ENCODE measurements around the gene PADI1. TPM values are rescaled to one million over a fixed set of nuclear protein-coding genes. Genes with fewer than 3 reads are reported as not detected.

The PADI1 gene
- total RNA-seq, 1 donor, result under 0.01 TPM

DNA sequence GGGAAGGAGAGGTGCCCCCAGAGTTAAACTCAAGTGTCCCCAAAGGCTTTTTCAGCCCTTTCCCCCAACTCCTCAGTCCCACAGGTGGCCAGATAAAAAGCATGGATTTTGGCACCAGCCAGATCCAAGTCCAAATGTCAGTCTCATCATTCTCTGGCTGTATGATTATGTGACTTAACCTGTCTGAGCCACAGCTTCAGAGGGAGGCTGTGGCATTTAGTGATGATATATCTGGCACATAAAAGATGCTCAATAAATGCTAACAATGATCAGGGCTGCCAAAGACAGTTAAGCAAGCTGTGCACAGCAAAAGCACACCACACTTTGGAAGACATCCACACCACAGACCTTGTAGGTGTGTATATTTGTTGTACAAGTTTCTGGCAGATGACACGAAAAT lies 38.3 kb downstream of the PADI1 start:
- no peak overlapping the region for H3K27ac ChIP-seq (ENCODE audit: low read depth, low read length)

DNA sequence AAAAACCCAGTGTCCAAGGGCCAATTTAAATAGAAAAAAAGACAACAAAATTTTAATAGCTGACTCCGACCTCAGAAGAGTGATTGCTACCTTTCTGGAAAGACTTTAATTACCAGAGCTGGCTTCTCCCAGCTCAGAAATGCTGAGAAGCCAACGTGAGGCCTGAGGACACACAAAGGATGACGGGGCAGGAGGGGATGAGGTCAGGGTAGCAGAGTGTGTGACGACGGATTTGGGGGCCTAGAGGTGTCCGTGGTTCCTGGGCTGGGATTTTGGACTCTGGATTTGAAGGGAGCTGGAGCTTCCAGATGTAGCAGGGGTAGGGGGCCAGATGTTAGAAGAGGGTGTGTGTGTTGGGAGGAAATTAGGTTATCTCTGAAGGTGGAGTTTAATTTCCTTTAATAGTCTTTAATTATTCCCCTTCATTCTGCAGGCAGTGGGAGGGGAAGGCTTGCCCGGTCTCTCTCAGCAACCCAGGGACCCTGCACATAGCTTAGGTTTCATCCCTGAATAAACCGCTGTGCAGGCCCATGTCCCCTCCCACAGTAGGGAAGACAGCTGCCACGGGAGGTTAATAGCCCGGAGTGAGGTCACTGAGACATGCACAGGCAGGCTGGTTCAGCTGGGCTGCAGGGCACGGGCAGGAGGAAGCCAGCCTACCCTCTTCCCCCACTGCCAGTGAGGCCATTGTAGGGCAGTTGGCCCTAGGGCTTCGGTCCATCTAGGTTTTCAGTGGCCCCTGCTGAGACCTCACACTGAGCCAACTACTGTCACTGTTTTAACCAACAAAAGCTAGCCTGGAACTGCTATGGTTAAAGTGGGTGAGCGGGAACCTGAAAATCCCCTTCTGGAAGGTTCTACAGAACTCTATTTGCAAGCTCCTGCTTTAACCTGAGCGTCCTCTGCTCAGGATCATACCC lies 40.2 kb downstream of the PADI1 start:
- H3K36me3 ChIP-seq (ENCODE audit: insufficient read depth, low read length), result no peaks in the 10 kb centered on the region
- no peaks in the 10 kb centered on the region for H3K4me1 ChIP-seq (ENCODE audit: insufficient read depth, low read length)
- DNase-seq (ENCODE audit: insufficient read length, low spot score, missing footprints), result peak; percentile 23
- H3K4me3 ChIP-seq (ENCODE audit: insufficient read depth, low read length), result no peak overlapping the region
- TF ChIP-seq, protein P1, sequence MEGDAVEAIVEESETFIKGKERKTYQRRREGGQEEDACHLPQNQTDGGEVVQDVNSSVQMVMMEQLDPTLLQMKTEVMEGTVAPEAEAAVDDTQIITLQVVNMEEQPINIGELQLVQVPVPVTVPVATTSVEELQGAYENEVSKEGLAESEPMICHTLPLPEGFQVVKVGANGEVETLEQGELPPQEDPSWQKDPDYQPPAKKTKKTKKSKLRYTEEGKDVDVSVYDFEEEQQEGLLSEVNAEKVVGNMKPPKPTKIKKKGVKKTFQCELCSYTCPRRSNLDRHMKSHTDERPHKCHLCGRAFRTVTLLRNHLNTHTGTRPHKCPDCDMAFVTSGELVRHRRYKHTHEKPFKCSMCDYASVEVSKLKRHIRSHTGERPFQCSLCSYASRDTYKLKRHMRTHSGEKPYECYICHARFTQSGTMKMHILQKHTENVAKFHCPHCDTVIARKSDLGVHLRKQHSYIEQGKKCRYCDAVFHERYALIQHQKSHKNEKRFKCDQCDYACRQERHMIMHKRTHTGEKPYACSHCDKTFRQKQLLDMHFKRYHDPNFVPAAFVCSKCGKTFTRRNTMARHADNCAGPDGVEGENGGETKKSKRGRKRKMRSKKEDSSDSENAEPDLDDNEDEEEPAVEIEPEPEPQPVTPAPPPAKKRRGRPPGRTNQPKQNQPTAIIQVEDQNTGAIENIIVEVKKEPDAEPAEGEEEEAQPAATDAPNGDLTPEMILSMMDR (IDR thresholded peaks at IDR 0.05; ENCODE audit: extremely low read depth, low read depth, low read length), result no peak
- no peaks in the 10 kb centered on the region for H3K79me2 ChIP-seq (ENCODE audit: insufficient read depth, low read length)
- no peaks in the 10 kb centered on the region for H3K9me3 ChIP-seq (ENCODE audit: low read depth, low read length)
- H3K27me3 ChIP-seq (ENCODE audit: insufficient read depth, low read length), result peaks cover 5% of the 10 kb centered on the region
- no peak overlapping the region for H2AFZ ChIP-seq (ENCODE audit: low read length)
- no peak overlapping the region for H3K4me2 ChIP-seq (ENCODE audit: insufficient read depth, low read length)
- no peaks in the 10 kb centered on the region for H4K20me1 ChIP-seq (ENCODE audit: insufficient read depth, low read length)
- no peak overlapping the region for H3K27ac ChIP-seq (ENCODE audit: low read depth, low read length)

More for the DNA sequence above, 38.3 kb downstream of the PADI1 start:
- Histone ChIP-seq H4K20me1 (ENCODE audit: insufficient read depth, low read length) (no peaks in the 10 kb centered on the region), H3K27me3 (ENCODE audit: insufficient read depth, low read length) (peaks cover 5% of the 10 kb centered on the region), H3K4me2 (ENCODE audit: insufficient read depth, low read length) (no peak overlapping the region), H2AFZ (ENCODE audit: low read length) (no peak overlapping the region), H3K36me3 (ENCODE audit: insufficient read depth, low read length) (no peaks in the 10 kb centered on the region), H3K4me3 (ENCODE audit: insufficient read depth, low read length) (no peak overlapping the region), H3K79me2 (ENCODE audit: insufficient read depth, low read length) (no peaks in the 10 kb centered on the region), H3K9me3 (ENCODE audit: low read depth, low read length) (no peaks in the 10 kb centered on the region), H3K4me1 (ENCODE audit: insufficient read depth, low read length) (no peaks in the 10 kb centered on the region)
- TF ChIP-seq, protein P1 (IDR thresholded peaks at IDR 0.05; ENCODE audit: extremely low read depth, low read depth, low read length), result no peak
- peak; percentile 58 for DNase-seq (ENCODE audit: insufficient read length, low spot score, missing footprints)

DNA sequence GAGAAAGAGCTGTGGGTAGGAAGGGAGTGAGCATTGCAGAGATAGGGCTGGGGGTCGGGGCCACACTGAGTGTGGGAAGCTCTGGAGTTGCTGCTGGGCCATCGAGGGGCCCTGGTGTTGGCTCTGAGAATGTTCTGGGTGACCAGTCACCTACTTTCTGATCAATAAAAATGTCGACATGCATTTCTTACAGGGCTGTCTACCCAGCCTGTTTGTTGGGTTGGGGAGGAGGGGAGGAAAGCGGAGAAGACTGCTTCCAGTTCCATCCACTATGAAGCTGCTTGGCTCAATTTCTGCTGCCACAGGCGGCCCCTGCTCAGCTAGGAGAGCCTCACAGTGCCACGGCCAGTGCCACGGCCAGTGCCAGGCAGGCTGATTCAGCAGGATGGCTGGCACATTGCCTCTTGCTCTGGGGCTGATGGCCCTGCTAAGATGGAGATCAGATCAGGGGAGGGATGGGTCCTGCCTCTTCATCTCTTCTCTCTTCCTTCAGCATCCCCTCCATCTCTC lies 40.9 kb downstream of the PADI1 start:
- no peak overlapping the region for H3K4me3 ChIP-seq (ENCODE audit: insufficient read depth, low read length)
- TF ChIP-seq, protein P1 (IDR thresholded peaks at IDR 0.05; ENCODE audit: extremely low read depth, low read depth, low read length), result no peak
- no peaks in the 10 kb centered on the region for H4K20me1 ChIP-seq (ENCODE audit: insufficient read depth, low read length)
- H3K4me1 ChIP-seq (ENCODE audit: insufficient read depth, low read length), result peaks cover 3% of the 10 kb centered on the region
- no peak overlapping the region for H3K4me2 ChIP-seq (ENCODE audit: insufficient read depth, low read length)
- no peak overlapping the region for H3K27ac ChIP-seq (ENCODE audit: low read depth, low read length)
- no peak overlapping the region for H2AFZ ChIP-seq (ENCODE audit: low read length)
- no peaks in the 10 kb centered on the region for H3K79me2 ChIP-seq (ENCODE audit: insufficient read depth, low read length)
- H3K27me3 ChIP-seq (ENCODE audit: insufficient read depth, low read length), result peaks cover 5% of the 10 kb centered on the region
- peak; percentile 73 for DNase-seq (ENCODE audit: insufficient read length, low spot score, missing footprints)
- no peaks in the 10 kb centered on the region for H3K9me3 ChIP-seq (ENCODE audit: low read depth, low read length)
- no peaks in the 10 kb centered on the region for H3K36me3 ChIP-seq (ENCODE audit: insufficient read depth, low read length)

DNA sequence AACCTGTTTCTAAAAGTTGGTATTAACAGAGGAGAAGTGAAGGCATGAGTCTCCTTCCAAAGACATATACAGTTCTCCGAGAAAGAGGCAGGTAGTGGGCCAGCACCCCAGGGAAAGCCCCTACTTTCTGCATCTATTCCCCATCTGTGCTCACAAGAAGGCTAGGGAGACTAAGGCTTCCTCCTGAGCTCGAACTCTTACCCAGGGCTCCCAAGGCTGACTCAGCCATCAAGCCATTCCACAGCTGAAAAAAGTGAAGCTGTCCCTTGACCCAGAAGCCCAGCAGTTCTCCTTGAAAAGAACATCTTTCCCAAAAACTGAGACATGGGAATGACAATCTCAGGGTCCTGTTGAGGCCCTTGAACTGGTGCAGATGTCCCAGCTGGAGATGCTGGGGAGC lies 42.0 kb downstream of the PADI1 start:
- peaks cover 4% of the 10 kb centered on the region for H3K27me3 ChIP-seq (ENCODE audit: insufficient read depth, low read length)
- no peak overlapping the region for H2AFZ ChIP-seq (ENCODE audit: low read length)
- peaks cover 14% of the 10 kb centered on the region for H3K4me1 ChIP-seq (ENCODE audit: insufficient read depth, low read length)
- H3K79me2 ChIP-seq (ENCODE audit: insufficient read depth, low read length), result no peaks in the 10 kb centered on the region
- peak; percentile 59 for DNase-seq (ENCODE audit: insufficient read length, low spot score, missing footprints)
- no peak overlapping the region for H3K4me2 ChIP-seq (ENCODE audit: insufficient read depth, low read length)
- H3K27ac ChIP-seq (ENCODE audit: low read depth, low read length), result no peak overlapping the region
- H3K36me3 ChIP-seq (ENCODE audit: insufficient read depth, low read length), result no peaks in the 10 kb centered on the region
- H3K9me3 ChIP-seq (ENCODE audit: low read depth, low read length), result no peaks in the 10 kb centered on the region
- TF ChIP-seq, protein P1 (IDR thresholded peaks at IDR 0.05; ENCODE audit: extremely low read depth, low read depth, low read length), result no peak
- H4K20me1 ChIP-seq (ENCODE audit: insufficient read depth, low read length), result no peaks in the 10 kb centered on the region
- no peak overlapping the region for H3K4me3 ChIP-seq (ENCODE audit: insufficient read depth, low read length)

All from osteoblast (primary cell).